ENCODE results near the gene MANSC1.

DNA sequence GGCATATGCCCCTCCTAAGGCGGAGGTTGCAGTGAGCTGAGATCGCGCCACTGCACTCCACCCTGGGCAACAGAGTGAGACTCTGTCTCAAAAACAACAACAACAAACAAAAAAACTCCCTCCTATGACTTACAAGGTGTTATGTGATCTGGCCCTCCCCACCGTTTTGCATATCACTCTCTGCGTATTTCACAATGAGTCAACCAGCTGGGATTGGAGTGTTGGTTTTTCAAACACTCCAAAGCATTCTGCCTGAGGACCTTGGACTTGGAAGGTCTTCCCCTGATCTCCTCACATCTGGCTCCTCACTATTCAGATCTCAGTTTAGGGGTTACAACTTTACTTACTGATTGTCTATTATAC is 14.0 kb downstream of the MANSC1 start:
- TF ChIP-seq CCAR2 (optimal IDR thresholded peaks at IDR 0.05; ENCODE audit: low read depth, low read length) = no peak
- no peak for TF ChIP-seq GABPA (IDR thresholded peaks at IDR 0.05; ENCODE audit: low read depth, low read length)
- TF ChIP-seq GABPA (CRISPR knock-in tag; IDR thresholded peaks at IDR 0.05; ENCODE audit: low read depth) = no peak
- TF ChIP-seq ZNF274 (CRISPR knock-in tag; IDR thresholded peaks at IDR 0.05) = no peak
- TF ChIP-seq FOXP1 (IDR thresholded peaks at IDR 0.05) = no peak
- peak; percentile 81 for TF ChIP-seq FOXP1 (CRISPR knock-in tag; IDR thresholded peaks at IDR 0.05)
- TF ChIP-seq MEIS1 (CRISPR knock-in tag; IDR thresholded peaks at IDR 0.05; ENCODE audit: borderline replicate concordance) = no peak
- TF ChIP-seq SATB2 (CRISPR knock-in tag; IDR thresholded peaks at IDR 0.05) = no peak
- TF ChIP-seq SIN3A (IDR thresholded peaks at IDR 0.05; ENCODE audit: borderline replicate concordance, low read depth, low read length) = no peak
- no peak for TF ChIP-seq ZNF607 (CRISPR knock-in tag; IDR thresholded peaks at IDR 0.05; ENCODE audit: borderline replicate concordance)
- TF ChIP-seq, protein P1, sequence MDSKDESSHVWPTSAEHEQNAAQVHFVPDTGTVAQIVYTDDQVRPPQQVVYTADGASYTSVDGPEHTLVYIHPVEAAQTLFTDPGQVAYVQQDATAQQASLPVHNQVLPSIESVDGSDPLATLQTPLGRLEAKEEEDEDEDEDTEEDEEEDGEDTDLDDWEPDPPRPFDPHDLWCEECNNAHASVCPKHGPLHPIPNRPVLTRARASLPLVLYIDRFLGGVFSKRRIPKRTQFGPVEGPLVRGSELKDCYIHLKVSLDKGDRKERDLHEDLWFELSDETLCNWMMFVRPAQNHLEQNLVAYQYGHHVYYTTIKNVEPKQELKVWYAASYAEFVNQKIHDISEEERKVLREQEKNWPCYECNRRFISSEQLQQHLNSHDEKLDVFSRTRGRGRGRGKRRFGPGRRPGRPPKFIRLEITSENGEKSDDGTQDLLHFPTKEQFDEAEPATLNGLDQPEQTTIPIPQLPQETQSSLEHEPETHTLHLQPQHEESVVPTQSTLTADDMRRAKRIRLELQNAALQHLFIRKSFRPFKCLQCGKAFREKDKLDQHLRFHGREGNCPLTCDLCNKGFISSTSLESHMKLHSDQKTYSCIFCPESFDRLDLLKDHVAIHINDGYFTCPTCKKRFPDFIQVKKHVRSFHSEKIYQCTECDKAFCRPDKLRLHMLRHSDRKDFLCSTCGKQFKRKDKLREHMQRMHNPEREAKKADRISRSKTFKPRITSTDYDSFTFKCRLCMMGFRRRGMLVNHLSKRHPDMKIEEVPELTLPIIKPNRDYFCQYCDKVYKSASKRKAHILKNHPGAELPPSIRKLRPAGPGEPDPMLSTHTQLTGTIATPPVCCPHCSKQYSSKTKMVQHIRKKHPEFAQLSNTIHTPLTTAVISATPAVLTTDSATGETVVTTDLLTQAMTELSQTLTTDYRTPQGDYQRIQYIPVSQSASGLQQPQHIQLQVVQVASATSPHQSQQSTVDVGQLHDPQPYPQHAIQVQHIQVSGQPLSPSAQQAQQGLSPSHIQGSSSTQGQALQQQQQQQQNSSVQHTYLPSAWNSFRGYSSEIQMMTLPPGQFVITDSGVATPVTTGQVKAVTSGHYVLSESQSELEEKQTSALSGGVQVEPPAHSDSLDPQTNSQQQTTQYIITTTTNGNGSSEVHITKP (CRISPR knock-in tag; IDR thresholded peaks at IDR 0.05; ENCODE audit: low read depth) = no peak
- TF ChIP-seq, protein P2, sequence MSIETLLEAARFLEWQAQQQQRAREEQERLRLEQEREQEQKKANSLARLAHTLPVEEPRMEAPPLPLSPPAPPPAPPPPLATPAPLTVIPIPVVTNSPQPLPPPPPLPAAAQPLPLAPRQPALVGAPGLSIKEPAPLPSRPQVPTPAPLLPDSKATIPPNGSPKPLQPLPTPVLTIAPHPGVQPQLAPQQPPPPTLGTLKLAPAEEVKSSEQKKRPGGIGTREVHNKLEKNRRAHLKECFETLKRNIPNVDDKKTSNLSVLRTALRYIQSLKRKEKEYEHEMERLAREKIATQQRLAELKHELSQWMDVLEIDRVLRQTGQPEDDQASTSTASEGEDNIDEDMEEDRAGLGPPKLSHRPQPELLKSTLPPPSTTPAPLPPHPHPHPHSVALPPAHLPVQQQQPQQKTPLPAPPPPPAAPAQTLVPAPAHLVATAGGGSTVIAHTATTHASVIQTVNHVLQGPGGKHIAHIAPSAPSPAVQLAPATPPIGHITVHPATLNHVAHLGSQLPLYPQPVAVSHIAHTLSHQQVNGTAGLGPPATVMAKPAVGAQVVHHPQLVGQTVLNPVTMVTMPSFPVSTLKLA (IDR thresholded peaks at IDR 0.05) = no peak
- TF ChIP-seq SIX4 (CRISPR knock-in tag; IDR thresholded peaks at IDR 0.05) = peak; percentile 45; the same call in 1 of the 2 replicates
- TF ChIP-seq CENPX (CRISPR knock-in tag; IDR thresholded peaks at IDR 0.05) = no peak
- TF ChIP-seq, protein P3, sequence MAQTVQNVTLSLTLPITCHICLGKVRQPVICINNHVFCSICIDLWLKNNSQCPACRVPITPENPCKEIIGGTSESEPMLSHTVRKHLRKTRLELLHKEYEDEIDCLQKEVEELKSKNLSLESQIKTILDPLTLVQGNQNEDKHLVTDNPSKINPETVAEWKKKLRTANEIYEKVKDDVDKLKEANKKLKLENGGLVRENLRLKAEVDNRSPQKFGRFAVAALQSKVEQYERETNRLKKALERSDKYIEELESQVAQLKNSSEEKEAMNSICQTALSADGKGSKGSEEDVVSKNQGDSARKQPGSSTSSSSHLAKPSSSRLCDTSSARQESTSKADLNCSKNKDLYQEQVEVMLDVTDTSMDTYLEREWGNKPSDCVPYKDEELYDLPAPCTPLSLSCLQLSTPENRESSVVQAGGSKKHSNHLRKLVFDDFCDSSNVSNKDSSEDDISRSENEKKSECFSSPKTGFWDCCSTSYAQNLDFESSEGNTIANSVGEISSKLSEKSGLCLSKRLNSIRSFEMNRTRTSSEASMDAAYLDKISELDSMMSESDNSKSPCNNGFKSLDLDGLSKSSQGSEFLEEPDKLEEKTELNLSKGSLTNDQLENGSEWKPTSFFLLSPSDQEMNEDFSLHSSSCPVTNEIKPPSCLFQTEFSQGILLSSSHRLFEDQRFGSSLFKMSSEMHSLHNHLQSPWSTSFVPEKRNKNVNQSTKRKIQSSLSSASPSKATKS (CRISPR knock-in tag; IDR thresholded peaks at IDR 0.05) = no peak
- TF ChIP-seq ZFY (CRISPR knock-in tag; IDR thresholded peaks at IDR 0.05) = no peak

Measured in HepG2 (cell line).